HG02798 (cell line): ENCODE results near the gene MICA.
"Not testable (repeated sequence)": the region's sequence is repeated elsewhere in the genome, so short reads cannot be mapped to it uniquely, and the experiment has no call there.

Experiments used
- ATAC-seq: cut with Tn5 transposase; IDR thresholded peaks from one replicate; pipeline ENCODE4 v1.9.1; 2021; ENCODE audit warnings: mild to moderate bottlenecking; ENCODE audit not compliant: unreplicated experiment, poor library complexity

MICA gene

DNA sequence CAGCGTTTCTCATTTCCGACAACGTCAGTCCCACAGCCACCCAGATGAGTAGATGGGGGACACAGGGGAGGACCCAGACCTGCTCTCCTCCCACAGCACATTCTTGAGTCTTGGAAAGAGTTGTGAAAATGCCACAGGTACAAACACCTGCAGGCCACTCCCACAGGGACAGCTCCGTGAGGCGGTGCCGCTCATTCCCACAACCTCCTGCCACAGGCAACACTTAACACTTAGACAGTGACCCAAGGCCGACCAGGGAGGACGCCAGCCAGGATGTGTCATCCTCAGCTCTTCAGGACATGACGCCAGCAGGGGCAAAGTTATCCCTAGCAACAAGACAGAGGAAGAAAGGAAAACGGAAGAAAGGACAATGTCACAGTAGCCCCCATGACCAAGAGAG, 23.5 kb upstream of the MICA start:
- no peak for ATAC-seq

DNA sequence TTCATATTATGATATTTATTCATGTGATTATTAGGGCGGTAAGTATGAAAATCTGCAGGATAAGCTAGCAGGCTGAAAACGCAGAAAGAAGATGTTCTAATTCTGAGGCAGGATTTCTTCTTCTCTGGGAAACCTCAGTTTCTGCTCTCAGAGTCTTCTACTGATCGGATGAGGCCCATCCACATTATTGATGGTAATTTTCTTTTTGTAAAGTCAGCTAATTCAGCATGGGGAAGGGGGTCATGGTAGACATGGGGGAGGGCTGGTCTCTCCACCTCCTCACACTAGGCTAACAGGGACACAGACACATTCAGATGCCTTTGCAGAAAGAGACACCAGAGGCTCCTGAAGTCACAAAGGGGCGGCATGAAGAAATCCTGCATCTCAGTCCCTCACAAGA, 21.7 kb upstream of the MICA start:
- no peak for ATAC-seq

DNA sequence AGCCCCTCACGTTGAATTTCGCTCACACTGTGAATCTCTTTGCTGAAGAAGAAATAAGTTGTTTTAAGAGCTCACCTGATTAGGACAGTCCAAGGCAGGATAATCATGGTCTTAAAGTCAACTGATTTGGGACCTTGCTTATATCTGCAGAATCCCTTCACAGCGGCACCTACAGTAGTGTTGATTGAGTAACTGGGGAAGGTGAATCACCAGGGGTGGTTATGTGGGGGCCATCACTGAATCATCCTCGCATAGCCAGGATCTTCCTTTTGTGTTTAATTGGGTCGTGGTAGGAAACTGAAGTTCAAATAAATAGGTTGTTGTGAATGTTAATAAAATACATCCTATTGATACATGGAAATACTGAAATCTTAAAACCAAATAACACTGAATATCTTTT, 20.2 kb upstream of the MICA start:
- ATAC-seq = no peak

DNA sequence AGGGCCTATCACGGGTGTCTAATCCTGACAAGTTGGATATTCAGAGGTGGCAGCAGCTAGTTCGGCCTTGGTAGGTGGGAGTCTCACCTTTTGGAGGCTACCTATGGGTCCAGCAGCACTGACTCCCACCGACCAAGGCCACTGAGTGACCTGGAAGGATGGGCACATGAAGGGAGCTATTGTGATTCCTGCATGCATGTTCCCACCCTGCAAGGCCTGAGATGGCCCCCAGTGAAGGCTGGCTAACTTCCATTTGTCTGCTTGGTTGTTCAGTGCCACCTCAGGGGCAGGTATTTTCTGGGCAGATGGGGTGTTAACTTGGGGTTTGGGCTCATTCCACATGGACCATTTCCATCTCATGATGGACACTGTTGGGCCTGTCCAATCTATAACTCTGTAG, 18.4 kb upstream of the MICA start:
- ATAC-seq = no peak

DNA sequence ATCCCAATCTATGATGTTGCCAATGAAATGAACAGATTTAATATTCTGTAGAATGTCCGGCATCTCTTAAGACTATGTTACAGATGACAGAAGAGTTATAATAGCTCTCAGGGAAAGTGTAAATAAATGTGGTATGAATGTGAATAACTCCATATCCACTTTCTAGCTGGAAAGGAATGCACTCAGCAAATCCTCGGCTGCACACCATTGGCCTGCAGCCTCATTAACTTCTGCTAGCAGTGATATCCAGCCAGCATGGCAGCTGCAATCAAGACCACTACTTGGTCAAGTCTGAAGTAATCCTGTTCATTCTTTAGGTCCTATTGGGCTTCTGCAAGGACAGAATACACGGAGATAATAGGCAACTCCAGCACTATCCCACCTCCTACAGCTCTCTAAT, 17.3 kb upstream of the MICA start:
- ATAC-seq = no peak

DNA sequence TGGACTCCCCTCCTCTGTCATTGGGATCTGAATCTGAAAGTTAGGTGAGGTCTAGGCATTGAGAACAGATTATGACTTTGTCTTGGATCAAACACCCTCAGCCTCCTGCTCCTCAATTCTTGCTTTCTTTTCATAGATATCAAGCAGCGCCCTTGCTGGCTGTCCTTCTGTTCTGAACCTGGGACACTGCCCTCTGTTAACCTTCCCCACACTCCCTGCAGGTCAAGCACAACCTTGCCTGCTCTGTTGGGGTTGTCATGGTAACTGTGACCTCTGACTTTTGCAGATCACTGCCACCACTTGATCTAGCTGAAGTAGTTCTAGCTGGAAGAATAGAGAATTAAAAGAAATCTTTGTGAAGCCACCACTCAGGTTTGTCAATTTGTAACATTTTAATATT, 16.4 kb upstream of the MICA start:
- no peak for ATAC-seq

DNA sequence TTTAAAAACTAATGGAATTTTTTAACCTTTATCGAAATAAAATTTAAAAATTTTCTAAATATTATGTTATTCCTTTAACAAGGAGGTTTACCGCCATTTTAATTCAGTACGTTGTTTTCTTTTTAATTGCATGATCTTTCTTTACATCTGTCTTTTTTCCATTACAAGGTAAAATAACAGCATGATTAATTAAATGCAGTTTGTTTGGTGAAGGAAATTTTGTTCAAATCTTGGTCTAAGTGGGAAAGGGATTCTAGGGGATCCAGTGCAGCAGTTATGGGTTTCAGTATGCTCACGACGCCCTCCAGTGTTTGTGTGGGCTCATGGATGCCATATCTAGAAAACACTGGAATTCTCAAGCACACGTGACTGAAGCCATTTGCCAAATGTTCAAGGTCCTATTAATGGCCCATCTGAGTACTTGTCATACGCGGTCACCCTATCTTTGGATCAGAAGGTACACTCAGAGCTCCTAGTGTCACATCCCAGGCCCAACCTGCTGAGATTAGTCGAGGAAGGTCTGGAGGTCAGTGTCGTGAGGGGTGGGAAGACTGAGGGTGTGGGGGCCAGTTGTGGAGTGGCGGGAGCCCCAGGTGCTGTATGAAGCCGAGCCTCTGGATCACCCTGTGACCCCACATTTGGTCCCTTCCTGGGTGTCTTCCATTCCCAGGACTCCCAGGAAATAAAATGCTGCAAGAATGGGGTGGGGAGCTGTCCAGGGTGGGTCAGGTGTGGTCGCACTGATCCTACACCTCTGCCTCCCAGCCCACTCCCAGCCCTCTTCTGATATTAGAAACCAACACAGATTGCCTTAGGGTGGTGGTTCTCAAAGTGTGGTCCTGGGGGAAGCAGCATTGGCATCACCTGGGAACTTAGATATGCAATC, 14.2 kb upstream of the MICA start:
- ATAC-seq = not testable (repeated sequence)

DNA sequence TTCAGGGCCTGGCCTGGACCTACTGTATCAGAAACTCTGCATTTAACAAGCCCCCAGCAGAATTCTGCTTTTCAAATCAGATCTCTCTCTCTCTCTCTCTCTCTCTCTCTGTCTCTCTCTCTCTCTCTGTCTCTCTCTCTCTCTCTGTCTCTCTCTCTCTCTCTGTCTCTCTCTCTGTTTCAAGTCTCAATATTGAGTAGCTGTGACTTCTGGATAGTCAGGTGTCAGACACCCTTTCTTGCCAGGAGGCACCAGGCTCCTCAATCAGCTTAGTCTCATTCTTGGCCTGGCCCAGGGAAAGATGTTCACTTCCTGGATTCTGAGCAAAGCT, 13.6 kb upstream of the MICA start:
- not testable (repeated sequence) for ATAC-seq

DNA sequence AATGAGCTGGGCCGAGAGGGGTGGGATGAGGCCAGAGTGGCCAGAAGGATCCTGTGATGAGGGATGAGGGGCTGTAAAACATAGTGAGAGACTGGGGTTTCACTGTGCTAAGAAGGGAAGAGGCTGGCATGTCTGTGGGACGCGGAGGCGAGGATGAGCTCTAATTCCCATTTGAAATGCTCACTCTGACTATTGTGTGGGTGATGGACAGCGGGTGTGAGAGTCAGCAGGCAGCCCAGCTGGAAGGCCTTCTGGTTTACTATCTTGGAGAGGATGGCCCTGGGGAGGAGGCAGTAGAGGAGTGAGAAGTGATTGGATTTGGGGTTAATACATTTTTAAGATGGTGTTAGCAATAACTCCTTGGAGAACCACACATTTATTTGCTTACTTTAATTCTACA, 9.5 kb upstream of the MICA start:
- ATAC-seq = no peak

DNA sequence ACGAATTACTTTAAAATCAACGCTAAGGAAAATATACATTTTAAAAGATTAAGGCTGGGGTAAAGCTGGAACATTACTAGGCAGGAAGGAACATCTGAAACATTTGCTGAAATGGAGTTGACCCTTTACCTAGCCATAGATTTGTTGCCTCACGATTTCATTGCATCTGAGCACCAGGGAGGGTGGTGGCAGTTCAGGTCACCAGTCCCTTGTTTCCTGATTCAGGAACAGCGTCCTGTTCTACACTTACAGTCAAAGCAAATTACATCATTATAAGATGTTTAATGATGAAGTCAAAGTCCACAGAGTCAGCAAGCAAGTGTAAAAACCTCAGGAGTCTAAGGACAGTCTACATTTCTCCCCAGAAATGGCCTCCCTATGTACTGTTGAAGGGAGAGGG, 9.0 kb upstream of the MICA start:
- no peak for ATAC-seq

DNA sequence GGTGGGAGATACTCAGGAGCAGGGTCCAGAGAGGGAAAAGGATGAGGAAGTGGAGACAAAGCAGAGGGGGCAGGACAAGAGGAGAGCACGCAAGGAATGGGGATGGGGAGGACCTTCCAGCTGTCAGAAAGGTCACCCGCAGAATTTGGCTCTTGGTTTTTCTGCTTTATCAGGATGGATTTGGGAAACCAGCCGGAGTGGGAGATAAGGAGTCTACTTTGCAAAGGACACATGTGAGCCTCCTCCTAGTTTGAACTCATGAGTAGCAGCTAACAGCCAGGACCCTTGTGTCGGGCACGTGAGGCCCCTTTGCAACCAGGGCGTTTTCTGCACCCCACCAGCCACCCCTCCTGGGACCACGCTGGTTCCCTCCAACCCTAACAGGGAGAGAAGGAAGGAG, 7.6 kb upstream of the MICA start:
- no peak for ATAC-seq

DNA sequence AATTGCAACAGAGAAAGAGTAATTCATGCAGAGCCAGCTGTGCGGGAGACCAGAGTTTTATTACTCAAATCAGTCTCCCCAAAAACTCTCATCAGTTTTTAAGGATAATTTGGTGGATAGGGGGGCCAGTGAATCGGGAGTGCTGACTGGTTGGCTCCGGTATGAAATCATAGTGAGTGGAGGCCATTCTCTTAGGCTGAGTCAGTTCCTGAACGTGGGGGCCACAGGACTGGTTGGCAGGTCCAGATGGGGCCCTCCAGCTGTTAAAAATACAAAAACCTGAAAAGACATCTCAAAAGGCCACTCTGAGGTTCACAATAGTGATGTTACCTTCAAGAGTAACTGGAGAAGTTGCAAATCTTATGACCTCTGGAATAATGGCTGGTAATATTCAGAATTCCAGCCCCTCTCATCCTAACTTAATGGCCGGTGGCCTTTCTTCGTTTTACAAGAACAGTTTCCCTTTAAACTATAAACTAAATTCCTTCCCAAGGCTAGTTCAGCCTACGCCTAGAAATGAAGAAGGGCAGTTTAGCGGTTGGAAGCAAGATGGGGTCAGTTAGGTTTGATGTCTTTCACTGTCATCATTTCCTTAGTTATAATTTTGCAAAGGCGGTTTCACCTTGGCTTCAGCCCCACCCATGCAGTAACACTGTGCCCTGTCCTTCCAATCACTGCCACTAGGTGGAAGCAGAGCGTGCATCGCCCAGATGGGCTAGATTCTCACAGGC, 6.8 kb upstream of the MICA start:
- ATAC-seq = no peak

DNA sequence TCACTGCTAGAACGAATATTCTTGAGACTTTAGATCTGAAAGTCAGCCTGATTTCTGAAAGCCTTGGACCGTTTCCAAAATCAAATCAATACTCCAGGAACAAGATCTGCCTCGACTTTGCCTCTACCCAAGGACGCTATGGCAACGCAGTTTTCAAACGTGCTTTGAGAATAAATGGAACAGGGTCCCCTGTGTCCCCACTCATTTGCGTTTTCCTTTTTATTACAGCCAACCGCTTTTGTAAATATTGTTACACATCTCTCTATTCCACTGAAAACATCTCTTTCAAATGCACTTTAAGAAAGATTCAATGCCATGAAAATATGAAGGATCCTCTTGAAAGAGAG, 6.3 kb upstream of the MICA start:
- not testable (repeated sequence) for ATAC-seq

DNA sequence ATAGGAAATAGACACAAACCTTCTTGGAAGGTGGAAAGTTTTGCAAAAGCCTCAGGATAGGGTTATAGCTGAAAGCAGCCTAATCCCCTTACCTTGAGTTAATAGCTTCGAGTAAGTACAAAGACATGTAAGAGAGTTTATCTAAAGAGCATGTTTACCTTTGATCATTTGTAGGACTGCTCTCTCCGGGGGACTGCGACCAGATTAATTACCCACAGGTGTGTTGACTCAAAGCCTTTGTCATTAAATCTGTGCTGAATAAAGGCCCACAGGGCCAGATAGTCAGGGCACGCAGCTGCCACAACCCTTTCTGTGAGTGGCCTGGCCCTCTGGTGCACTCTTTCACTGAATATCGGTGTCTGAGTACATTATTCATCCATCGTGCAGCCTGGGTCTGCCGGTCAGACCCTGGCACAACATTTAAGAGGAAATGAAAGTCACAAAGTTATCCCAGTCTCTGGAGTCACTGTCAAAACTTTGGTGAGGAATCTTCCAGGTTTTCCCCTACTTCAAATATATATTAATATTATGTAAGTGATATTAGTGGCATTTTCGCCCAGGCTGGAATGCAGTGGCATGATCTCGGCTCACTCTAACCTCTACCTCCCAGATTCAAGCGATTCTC, 5.4 kb upstream of the MICA start:
- ATAC-seq = no peak

DNA sequence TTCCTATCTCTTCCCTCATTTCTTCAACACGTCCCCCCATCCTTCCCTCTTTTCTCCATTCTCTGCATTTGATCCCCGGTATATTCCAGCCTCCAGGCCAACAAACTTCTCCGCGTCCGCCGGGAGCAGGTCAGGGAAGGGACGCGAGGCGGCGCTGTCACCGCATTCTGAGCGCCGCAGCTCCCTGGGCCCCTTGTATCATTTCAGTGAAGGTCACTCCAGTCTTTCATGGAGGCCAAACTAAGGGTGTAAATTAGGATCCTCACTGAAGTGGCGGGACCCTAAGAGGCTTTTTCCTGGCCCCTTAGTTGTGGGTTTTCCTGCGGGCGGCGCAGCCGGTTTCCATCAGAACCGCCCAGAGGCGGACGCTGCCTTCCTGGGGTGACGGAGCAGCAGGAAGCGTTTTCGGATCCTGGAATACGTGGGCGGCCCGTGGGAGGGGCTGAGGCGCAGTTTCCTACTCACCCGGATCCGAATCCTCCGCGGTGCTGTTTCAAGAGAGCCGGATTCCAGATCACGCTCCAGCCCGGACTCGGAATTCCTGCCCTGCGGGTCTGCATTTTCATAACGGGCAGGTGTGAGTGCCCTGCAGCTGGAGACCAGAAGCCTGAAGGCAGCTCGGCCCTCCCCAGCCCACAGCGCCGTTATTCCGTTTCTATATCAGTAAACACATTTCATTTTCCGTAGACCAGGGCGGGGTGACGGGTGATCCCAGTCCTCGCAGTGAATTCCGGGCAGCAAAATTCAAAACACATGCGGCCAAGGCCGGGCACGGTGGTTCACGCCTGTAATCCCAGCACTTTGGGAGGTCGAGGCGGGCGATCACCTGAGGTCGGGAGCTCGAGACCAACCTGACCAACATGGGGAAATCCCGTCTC, 3.6 kb upstream of the MICA start:
- no peak for ATAC-seq

DNA sequence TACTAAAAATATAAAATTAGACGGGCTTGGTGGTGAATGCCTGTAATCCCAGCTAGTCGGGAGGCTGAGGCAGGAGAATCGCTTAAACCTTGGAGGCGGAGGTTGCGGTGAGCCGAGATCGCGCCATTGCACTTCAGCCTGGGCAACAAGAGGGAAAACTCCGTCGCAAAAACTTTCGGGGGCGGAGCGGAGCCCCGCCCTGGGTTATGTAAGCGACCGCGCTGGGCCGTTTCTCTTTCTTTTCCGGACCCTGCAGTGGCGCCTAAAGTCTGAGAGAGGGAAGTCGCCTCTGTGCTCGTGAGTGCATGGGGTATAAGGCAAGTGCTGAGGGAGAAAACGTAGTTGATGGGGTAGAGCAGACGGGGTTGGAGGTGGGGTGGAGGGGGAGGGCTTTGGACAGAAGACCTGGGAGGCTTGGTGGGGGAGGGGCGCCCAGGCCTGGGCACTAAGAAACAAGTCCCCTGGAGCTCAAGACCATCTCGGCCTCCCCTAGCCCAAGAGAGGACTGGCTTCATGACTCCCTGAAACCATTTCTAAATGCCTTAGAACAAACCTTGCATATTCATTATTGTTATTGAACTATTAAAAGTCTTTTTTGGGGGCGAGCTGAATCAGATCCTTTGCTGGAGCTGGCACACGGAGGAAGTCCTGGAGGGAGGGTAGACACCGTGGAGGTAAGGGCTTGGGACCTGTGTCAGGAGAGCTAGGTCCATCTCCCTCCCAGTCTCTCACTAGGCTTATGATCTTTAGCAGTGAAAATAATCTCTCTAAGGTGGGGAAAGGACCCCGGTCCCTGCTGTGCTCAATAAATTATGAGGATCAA, 2.7 kb upstream of the MICA start:
- ATAC-seq = peak; percentile 43

DNA sequence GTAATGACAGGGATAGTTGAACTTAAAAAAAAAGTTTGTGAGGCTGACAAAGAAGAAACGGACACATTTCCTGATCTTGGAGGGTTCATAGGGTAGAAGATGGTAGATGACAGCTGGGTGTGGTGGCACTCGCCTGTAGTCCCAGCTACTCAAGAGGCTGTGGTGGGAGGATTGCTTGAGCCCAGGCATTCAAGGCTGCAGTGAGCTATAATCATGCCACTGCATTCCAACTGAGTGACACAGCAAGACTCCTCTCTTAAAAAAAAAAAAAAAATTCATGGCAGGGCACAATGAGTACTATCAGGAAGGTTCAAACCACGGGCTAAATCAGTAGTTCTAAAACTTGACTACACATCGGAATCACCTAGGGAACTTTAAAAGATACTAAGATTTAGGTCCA, 2.0 kb upstream of the MICA start:
- no peak for ATAC-seq

DNA sequence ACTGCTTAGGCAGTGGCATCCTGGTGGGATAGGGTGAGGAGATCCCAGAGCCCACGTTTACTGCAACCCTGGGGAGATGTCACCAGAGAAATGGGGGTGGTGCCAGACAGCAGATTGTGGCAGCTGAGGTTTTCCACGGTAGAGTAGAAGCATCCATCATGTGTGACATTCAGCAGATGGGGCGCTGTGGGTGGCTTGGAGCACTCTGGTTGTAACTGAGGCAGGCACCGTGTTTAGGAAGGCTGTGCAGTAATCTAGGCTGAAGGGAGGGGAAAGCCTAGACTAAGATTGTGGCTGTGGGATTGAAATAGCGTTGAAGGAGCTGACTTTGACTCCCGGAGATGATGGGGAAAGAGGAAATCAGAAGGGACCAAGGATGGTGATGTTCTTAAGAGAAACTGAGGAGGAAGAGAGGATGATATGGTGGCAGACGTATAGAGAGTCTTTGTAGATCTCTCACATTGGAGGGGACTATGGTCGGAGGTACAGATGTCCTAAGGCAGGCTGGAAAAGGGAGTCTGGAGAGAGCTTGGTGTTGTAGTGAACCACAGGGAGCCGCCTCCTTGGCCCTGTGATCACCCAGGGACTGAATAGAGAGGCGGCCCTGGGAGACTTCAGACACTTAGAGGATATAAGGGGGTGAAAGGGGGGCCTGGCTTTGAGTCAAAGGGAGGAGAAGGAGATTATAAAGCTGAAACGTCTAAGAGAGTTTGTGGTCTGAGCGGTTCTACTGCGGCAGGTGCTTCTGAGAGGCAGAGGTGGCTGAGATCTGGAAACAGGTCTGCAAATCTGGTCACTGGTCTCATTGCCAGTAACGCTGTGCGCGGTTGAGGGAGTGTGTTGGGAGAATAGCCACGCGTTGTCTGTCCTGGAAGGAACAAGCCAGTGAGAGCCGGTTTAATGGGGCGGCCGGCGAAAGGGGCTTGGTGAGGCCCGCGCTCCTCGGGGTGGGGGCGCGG, 792 bp upstream of the MICA start:
- ATAC-seq = peak; percentile 9

DNA sequence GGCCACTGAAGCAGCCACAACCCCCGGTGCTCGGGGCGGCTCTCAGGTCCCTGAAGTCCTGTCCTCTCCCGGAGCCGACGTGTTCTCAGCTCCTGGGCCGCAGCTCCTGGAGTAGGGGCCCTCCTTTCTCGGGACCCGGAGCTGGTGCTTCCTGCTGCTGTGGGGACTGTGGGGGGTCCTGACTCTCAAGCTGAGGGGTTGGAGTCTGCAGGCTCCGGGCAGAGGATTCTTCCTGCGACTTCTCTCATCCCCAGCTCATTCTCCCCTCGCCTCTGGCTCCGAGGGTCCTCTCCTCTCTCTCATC, 618 bp downstream of the MICA start:
- not testable (repeated sequence) for ATAC-seq
